Measurements from ENCODE around the gene IFT20. TPM values are rescaled to one million over a fixed set of nuclear protein-coding genes. Genes with fewer than 3 reads are reported as not detected.

Gene IFT20
- total RNA-seq, 1 donor from 2014 or later, result 25.9 TPM

DNA sequence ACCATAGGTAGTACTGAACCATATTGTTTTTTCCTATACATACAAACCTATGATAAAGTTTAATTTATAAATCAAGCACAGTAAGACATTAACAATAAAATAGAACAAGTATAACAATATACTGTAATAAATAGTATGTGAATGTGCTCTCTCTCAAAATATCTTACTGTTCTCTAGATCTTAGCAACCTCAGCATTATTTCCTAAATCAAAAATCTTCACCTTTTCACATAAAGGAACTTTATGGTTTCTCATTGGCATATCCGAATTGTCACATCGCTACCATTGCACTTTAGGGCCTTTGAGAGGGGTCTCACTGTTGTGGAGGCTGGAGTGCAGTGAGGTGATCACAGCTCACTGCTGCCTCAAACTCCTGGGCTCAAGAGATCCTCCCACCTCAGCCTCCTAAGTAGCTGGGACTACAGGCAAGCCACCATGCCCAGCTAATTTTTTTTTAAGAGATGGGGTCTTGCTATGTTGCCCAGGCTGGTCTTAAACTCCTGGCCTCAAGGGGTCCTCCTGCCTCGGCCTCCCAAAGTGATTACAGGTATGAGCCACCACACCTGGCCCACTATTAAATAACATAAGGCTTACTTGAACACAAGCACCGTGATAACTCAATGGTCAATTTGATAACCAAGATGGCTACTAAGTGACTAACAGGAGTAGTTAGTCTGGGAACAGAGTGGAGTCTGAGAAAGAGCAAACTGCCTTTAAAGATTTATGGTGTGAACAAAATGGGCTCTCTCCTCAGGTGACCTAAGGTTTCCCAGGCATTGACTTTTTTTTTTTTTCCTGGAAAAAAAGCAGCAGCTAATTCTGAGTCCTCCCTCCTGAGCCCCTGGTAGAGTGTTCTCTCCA lies 19.2 kb downstream of the IFT20 start:
- Mint-ChIP-seq H3K27me3 (no peaks in the 10 kb centered on the region), H3K4me3 (no peak overlapping the region), H3K36me3 (ENCODE audit: low read depth) (peaks cover 3% of the 10 kb centered on the region), H3K27ac (no peak overlapping the region), H3K4me1 (peaks cover 25% of the 10 kb centered on the region), H3K9me3 (no peaks in the 10 kb centered on the region)
- ChIA-PET POLR2A (no interaction called here), CTCF (no interaction called here)
- ATAC-seq (ENCODE audit: low read depth) (no peak), DNase-seq (no peak)
- TF ChIP-seq, protein P1, sequence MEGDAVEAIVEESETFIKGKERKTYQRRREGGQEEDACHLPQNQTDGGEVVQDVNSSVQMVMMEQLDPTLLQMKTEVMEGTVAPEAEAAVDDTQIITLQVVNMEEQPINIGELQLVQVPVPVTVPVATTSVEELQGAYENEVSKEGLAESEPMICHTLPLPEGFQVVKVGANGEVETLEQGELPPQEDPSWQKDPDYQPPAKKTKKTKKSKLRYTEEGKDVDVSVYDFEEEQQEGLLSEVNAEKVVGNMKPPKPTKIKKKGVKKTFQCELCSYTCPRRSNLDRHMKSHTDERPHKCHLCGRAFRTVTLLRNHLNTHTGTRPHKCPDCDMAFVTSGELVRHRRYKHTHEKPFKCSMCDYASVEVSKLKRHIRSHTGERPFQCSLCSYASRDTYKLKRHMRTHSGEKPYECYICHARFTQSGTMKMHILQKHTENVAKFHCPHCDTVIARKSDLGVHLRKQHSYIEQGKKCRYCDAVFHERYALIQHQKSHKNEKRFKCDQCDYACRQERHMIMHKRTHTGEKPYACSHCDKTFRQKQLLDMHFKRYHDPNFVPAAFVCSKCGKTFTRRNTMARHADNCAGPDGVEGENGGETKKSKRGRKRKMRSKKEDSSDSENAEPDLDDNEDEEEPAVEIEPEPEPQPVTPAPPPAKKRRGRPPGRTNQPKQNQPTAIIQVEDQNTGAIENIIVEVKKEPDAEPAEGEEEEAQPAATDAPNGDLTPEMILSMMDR (IDR thresholded peaks at IDR 0.05), result no peak
- intact Hi-C loops (cut with micrococcal nuclease), result loop anchor here (5.0 to 10.0 kb wide), 2 partner anchors 56 to 271 kb away; partner anchors contain the start of genes NLK, SARM1 and VTN

- H3K27me3 Mint-ChIP-seq, result no peaks in the 10 kb centered on the region
- peaks cover 12% of the 10 kb centered on the region for H3K4me1 Mint-ChIP-seq
- TF ChIP-seq, protein P1 (IDR thresholded peaks at IDR 0.05), result no peak
- intact Hi-C loops (cut with micrococcal nuclease), result loop anchor here (10.0 kb wide), 1 partner anchor 269 kb away; the partner anchor contains the start of gene NLK
- ATAC-seq (ENCODE audit: low read depth) (no peak), DNase-seq (no peak)
- CTCF ChIA-PET, result no interaction called here
- H3K27ac Mint-ChIP-seq, result no peak overlapping the region
- H3K4me3 Mint-ChIP-seq, result no peak overlapping the region
- H3K36me3 Mint-ChIP-seq (ENCODE audit: low read depth), result no peaks in the 10 kb centered on the region
- no peaks in the 10 kb centered on the region for H3K9me3 Mint-ChIP-seq
- POLR2A ChIA-PET, result no interaction called here
Observed at GRCh38 chr17:28313841-28314240, 21.4 kb downstream of the IFT20 start.

GRCh38 chr17:28306954-28307401 lies 28.3 kb downstream of the IFT20 start:
- ChIA-PET CTCF (no interaction called here), POLR2A (no interaction called here)
- no peak for DNase-seq
- H3K4me3 Mint-ChIP-seq, result no peak overlapping the region
- H3K36me3 Mint-ChIP-seq (ENCODE audit: low read depth), result no peaks in the 10 kb centered on the region
- peaks cover 16% of the 10 kb centered on the region for H3K27me3 Mint-ChIP-seq
- intact Hi-C loops (cut with micrococcal nuclease), result no loop called here
- TF ChIP-seq, protein P1 (IDR thresholded peaks at IDR 0.05), result no peak
- no peak overlapping the region for H3K27ac Mint-ChIP-seq
- no peaks in the 10 kb centered on the region for H3K9me3 Mint-ChIP-seq
- ATAC-seq (ENCODE audit: low read depth), result no peak
- no peaks in the 10 kb centered on the region for H3K4me1 Mint-ChIP-seq

DNA sequence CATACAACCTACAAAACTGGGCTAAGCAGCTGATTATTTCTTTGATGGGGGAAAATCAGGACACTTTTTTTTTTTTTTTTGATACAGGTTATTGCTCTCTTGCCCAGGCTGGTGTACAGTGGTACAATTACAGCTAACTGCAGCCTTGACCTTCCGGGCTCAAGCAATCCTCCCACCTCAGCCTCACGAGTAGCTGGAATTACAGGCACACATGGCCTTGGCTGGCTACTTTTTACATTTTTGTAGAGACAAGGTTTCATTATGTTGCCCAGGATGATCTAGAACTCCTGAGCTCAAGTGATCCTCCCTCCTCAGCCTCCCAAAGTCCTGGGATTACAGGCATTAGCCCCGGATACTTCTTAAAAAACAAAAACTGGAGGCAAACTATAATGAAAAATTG lies 36.8 kb downstream of the IFT20 start:
- H3K4me1 Mint-ChIP-seq, result peaks cover 18% of the 10 kb centered on the region
- TF ChIP-seq, protein P1 (IDR thresholded peaks at IDR 0.05), result no peak
- ChIA-PET POLR2A (no interaction called here), CTCF (interaction anchor here (0.6 kb wide), 1 partner anchor 25 kb away, joined by 3 read pairs; no protein-coding TSS in a partner anchor)
- H3K36me3 Mint-ChIP-seq (ENCODE audit: low read depth), result no peaks in the 10 kb centered on the region
- H3K4me3 Mint-ChIP-seq, result no peak overlapping the region
- no peak for ATAC-seq (ENCODE audit: low read depth)
- intact Hi-C loops (cut with micrococcal nuclease), result no loop called here
- no peaks in the 10 kb centered on the region for H3K9me3 Mint-ChIP-seq
- H3K27me3 Mint-ChIP-seq, result peaks cover 3% of the 10 kb centered on the region
- no peak for DNase-seq
- no peak overlapping the region for H3K27ac Mint-ChIP-seq

Data from activated B cell treated with CpG ODN at 0.5 μM for 24 hours (primary cell).